HG02870 (cell line): ENCODE data around the gene SCN5A.
"Not testable (repeated sequence)": the region's sequence is repeated elsewhere in the genome, so short reads cannot be mapped to it uniquely, and the experiment has no call there.

Experiments
- ATAC-seq: cut with Tn5 transposase; IDR thresholded peaks from one replicate; pipeline ENCODE4 v1.9.1; 2021; ENCODE audit warnings: mild to moderate bottlenecking, moderate library complexity; ENCODE audit not compliant: unreplicated experiment

The SCN5A gene

GRCh38 chr3:38580450-38581382 is 68.8 kb downstream of the SCN5A start:
- no peak for ATAC-seq

DNA sequence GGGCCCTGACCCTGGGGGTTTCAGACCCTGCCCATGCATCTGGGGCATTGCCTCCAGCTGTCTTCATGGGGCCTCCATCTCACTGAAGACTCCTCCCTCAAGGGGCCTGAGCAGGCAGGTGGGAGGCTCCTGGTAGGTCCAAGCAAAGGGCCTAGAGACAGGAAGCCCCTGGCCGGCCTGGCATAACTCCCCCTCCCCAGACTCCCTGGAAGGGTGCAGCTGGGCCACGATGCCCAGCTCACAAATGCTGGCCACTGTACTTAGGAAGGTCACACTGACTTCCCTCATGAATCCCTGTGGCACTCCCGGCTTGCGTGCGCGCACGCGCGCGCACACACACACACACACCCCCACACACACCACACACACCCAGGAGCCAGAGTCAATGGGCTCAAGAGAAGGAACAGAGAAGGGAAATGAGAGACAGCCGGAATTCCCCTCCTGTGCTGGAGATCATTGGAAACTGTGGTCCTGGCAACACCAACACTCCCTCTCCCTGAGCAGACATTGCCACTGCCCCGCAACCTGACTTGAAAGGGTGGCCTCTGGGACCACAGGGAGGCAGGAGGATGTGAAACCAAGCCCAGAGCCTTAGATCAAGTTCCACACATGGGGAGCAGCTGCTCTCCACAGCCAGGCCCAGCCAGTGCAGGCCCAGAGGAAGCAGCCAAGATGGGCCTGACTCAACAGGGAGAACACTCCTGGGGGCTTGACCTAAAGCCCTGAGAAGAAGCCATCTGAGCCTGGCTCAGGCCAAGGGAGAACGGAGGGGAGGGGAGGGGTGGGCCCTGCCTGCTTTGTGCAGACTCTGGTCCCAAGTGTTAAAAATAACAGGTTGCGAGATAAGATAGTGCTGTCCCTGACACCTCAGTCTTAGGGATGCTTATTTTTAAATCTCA is 69.7 kb downstream of the SCN5A start:
- ATAC-seq = peak; percentile 79

DNA sequence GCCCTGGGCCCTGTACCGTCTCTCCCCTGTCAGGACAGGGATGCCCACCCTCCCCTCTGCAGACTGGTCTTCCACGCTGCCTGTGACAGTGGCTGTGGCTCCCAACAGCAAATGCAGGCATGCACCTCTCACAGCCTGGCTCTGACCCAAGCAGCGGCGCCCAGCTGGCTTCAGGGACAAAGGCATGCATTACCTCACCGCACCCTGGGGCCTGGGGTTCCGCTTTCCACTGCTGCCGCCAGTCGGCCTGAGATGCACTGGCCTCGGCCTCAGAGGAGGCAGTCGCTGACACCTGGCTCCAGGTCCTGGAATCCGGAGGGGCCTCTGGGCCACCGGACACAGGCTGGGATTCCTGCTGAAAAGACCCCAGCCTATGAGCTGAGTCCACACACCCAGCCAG is 70.3 kb downstream of the SCN5A start:
- ATAC-seq = no peak

DNA sequence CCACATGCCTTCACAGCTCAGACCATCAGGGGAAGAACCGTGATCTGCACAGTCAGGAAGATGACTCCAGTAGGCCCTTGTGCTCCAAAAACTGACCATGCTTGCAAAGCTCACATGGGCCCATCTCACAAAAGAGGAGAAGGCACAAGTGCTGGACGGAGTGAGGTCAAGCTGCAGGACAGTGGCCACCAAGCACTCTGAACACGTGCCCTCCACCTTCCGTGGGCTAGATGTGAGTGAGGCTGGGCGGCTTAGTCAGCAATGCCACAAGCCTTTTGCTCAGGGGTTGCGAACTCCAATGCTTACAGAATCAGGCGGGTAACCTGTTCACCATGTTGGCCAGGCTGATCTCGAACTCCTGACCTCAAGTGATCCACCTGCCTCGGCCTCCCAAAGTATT is 70.9 kb downstream of the SCN5A start:
- ATAC-seq = no peak

DNA sequence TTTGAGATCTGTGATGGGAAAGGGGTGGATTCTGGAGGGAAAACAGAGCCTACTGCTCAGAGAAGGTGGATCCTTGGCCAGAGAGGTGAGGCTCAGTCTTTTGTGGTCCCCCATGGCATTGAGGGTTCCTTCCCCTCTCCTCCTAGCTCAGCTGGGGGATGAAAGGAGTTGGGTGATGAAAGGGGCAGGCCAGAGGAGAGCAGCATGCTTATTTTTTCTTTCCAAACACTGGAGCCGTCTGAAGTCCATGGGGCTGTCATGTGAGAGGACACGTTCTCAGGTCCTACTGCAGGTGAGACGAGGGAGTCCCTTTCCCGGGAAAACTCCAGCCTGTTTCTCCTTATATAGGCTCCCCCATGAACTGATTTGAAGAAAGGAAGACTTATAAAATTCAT is 71.4 kb downstream of the SCN5A start:
- ATAC-seq = no peak

DNA sequence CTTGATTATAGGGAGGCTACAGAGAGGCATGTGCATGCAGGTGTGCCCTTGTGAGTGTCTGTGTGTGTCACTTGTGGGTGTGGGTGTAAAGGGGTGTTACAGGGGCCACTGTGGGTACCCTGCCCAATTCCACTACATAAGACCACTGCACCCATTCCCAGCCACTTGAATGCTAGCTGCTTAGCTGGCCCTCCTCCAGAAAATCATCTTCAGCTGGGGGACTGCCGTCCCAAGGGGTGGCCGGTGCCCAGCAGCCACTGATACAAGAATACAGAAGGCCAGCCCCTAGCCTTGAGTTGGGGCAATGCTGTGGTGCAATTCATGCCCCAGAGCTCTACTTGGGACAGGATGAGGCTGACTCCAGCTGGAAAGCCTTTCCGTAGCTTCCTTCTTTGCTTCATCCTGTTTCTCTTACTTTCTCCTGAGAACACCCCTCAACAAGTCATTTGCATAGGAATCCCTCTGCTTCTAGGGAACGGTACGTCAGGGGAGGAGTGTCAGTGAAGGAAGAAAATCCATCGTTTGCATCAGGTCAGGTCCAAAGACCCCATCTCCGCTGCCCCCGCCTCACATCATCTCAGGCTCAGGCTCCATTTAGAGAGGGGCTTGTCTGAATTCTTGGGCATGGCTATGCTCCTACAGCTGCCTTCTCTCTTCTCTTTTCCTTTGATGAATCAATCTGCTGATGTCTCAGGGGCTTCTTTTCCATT is 72.0 kb downstream of the SCN5A start:
- no peak for ATAC-seq

DNA sequence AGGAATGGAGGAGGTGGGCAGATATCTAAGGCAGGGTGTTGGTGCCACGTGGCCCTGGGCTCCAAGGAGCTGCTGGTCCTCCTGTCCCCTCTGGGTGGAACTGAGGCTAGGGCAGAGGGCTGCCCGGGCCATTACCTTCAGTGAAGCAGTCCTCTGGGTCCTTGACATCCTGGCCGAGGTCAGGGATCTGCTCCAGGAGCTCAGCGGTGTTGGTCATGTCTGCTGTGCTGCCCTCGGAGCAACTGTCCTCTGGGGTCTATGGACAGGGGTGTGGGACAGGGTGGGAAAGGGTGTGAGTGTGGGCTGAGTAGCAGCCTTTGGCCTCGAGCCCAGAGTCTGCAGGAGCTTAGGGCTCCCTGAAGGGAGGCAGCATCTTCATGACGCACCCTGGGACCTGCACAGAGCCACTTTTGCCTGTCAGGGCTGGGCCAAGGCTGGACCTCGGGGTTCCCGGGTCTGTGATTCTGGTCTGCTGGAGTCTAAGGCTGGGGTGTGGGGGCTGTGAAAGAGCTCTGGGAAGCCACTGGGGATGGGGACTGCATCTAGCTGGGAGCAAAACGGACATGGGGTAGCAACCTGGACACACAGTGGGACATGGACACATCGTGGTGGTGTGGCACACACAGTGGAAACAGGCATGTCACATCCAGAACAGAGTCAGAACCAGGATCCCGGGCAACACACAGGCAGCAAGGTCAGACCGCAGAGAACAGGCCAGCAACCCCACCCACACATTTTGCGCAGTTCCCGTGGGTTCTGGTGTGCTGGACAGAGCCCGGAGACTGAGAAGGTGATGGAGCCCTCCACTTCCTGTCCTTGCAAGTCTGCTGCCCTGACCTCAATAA is 72.7 kb downstream of the SCN5A start:
- ATAC-seq = no peak

GRCh38 chr3:38576131-38576525 is 73.4 kb downstream of the SCN5A start:
- no peak for ATAC-seq

- no peak for ATAC-seq
Measured at GRCh38 chr3:38575279-38575843, 74.1 kb downstream of the SCN5A start.

- no peak for ATAC-seq
Measured at GRCh38 chr3:38574411-38575278, 74.8 kb downstream of the SCN5A start.

DNA sequence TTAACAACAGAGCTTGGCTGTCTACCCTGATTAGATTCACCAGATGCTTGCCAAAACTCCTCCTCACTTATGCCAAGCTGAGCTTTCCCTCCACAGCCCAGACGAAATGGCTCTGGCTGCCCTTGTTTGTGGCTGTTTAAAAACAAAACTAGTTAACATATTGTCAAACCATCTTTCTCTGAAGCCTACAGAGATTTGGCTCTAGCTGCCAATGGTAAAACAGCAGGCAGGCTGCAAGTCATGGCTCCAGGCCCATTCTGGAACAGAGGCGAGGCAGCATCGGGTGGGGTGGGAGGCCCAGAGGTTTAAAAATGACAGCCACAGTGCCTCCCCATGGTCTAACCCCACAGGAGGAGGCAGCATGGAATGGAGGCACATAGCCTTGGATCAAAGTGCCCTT is 75.9 kb downstream of the SCN5A start:
- no peak for ATAC-seq

GRCh38 chr3:38573111-38573510 is 76.4 kb downstream of the SCN5A start:
- ATAC-seq = no peak

DNA sequence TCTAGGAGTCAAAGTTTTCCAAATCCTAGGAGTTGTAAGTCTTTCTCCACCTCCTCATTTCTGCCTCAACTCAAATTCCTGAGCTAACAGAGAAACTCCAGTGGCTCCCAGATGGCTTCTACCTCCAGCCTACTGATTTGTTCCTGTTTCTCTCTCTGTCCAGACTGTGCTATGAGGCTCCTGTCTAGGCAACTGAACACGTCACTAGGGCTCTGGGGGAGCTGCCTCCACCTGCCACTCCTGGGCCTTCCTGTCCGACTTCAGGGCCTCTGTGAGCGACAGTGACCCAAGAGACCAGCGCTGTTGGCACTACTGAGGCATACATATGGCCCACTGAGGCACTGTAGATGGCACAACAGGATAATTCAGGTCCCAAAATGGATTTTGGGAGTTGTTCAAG is 82.0 kb downstream of the SCN5A start:
- no peak for ATAC-seq

DNA sequence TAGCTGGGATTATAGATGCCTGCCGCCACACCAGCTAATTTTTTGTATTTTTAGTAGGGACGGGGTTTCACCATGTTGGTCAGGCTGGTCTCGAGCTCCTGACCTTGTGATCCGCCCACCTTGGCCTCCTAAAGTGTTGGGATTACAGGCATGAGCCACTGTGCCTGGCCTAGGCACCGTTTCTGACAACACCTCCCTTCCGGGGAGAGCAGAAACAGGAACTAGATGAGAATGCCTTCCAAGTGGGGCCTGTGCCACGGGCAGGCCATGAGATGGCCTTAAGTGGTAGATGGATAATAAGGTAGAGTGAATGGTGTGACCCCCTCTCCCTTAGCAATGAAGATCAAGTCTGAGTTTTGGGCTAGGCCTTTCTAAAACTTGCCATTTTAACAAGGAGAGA is 82.7 kb downstream of the SCN5A start:
- ATAC-seq = not testable (repeated sequence)

DNA sequence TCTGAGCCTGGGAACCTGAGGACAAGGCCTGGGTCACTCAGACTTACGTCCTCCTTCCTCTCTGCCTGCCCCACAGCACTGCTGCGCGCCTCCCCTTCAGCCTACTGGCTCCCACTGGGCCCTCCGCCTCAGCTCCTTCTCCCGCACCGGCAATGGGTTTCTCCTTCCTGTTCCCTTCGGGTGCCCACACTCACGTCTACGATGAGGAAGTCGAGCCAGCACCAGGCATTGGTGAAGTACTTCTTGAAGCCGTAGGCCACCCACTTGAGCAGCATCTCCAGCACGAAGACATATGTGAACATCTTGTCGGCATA is 83.3 kb downstream of the SCN5A start:
- ATAC-seq = no peak

- ATAC-seq = no peak
Measured at GRCh38 chr3:38565339-38566214, 83.9 kb downstream of the SCN5A start.

- no peak for ATAC-seq
Measured at GRCh38 chr3:38564631-38565338, 84.7 kb downstream of the SCN5A start.

GRCh38 chr3:38563886-38564270 is 85.6 kb downstream of the SCN5A start:
- no peak for ATAC-seq
